DMS 273 treated with DMSO at 0.1 percent for 48 hours (cell line): Measurements from ENCODE around the gene DPYD.
"Not testable (repeated sequence)": the region's sequence is repeated elsewhere in the genome, so short reads cannot be mapped to it uniquely, and the experiment has no call there.

ENCODE experiments used
- DNase-seq: peaks from one replicate; lab custom pipeline; 2025; lab: John Stamatoyannopoulos, UW

The DPYD gene

GRCh38 chr1:97277891-97278654 is 642.8 kb downstream of the DPYD start:
- no peak for DNase-seq

GRCh38 chr1:97271916-97272788 is 648.7 kb downstream of the DPYD start:
- DNase-seq, result no peak

- no peak for DNase-seq
These were observed 650.1 kb downstream of the DPYD start for GRCh38 chr1:97270508-97271307.

GRCh38 chr1:97265630-97266029 is 655.2 kb downstream of the DPYD start:
- no peak for DNase-seq

GRCh38 chr1:97262842-97263241 is 658.0 kb downstream of the DPYD start:
- no peak for DNase-seq

GRCh38 chr1:97258597-97258996 is 662.2 kb downstream of the DPYD start:
- no peak for DNase-seq

- no peak for DNase-seq
These were observed 665.9 kb downstream of the DPYD start for GRCh38 chr1:97254731-97255463.

- DNase-seq, result no peak
These were observed 667.9 kb downstream of the DPYD start for GRCh38 chr1:97252925-97253324.

GRCh38 chr1:97252076-97252475 is 668.8 kb downstream of the DPYD start:
- no peak for DNase-seq

- no peak for DNase-seq
These were observed 673.6 kb downstream of the DPYD start for GRCh38 chr1:97247196-97247595.

GRCh38 chr1:97245682-97246081 is 675.2 kb downstream of the DPYD start:
- DNase-seq, result no peak

GRCh38 chr1:97245026-97245425 is 675.8 kb downstream of the DPYD start:
- DNase-seq, result no peak

GRCh38 chr1:97243973-97244560 is 676.8 kb downstream of the DPYD start:
- DNase-seq, result no peak

- DNase-seq, result no peak
These were observed 682.0 kb downstream of the DPYD start for GRCh38 chr1:97238816-97239215.

GRCh38 chr1:97231354-97231753 is 689.5 kb downstream of the DPYD start:
- not testable (repeated sequence) for DNase-seq

GRCh38 chr1:97212671-97213070 is 708.2 kb downstream of the DPYD start:
- no peak for DNase-seq

- DNase-seq, result no peak
These were observed 710.5 kb downstream of the DPYD start for GRCh38 chr1:97210307-97210706.

- no peak for DNase-seq
These were observed 711.4 kb downstream of the DPYD start for GRCh38 chr1:97209381-97209957.

- DNase-seq, result no peak
These were observed 713.0 kb downstream of the DPYD start for GRCh38 chr1:97207868-97208267.

GRCh38 chr1:97204468-97204867 is 716.4 kb downstream of the DPYD start:
- no peak for DNase-seq
